T47D (cell line): ENCODE data around the gene SAXO2.
"Not testable (repeated sequence)": the region's sequence is repeated elsewhere in the genome, so short reads cannot be mapped to it uniquely, and the experiment has no call there.

Experiments used
- DNase-seq, 2 experiments: peaks; one replicate each; pipeline versions ENCODE4 v3.0.0 to v3.0.0-alpha.2; 2011 to 2012; ENCODE audit warnings: low read depth in 1 of 2, low spot score in 1 of 2
- JUND ChIP-seq: IDR thresholded peaks from 2 replicates; pipeline ENCODE4 v1.6.1; 2012; ENCODE audit warnings: low read depth
- in situ Hi-C: cut with HindIII; loops from 2 replicates; pipeline ENCODE4 v1.10.0; 2016; ENCODE audit warnings: low sequenced_read_pairs, low pct_unique_long_range_greater_than_20kb

The SAXO2 gene

DNA sequence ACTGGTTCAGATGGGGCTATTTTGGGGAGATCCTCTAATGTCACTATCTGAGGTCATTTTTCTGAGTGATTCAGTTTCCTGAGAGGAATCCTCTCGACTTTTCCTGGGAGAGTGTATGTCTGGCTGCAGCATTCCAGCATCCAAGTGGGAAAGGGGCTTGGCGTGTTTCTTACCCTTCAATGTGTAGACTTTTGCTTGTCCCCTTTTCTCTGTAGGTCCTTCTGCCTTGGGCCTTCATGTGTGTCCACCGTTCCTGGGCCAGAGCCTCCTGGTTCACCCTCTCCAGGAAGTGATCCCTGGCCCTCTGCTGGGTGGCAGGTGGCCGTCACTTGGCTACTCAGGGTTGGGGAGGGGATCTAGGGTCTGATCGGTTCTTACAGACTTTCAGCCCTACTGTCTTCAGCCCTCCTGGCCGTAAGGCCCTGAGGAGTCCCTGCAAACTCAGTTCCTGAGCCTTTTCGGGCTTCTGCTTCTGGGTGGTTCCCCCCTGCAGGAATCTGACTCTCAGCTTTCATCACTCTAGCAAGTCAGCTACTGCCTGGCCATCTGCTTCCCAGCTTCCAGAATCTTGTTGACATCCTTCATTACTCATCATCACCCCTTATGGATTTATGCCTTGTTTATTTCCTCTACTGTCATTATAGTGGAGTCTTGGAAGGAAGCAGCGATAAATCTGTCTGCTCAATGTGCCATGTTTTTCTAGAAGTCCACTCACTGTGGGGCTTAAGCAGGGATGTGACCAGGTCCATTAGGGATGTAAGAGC, 50.1 kb downstream of the SAXO2 start:
- DNase-seq = no peak
- no peak for TF ChIP-seq JUND
- in situ Hi-C loops = no loop called here

DNA sequence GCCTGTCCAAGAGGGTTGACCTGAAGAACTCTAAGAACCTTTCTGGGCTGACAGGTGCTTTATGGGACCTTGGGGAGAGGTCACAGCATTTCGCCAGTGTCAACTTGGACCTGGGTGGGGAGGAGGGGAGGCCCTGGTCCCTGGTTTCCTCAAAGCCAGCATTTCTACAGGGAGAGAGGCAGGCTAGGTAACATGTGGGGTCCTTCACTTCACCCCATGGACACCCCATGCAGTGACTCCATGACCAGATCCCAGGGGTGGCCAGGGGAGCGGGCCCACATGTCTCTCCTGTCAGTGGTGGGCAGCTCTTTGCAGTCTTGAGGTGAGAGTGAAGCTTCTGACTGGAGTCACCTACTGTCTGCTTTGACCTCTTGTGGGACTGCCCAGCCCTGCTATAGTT, 50.8 kb downstream of the SAXO2 start:
- in situ Hi-C loops = no loop called here
- no peak for TF ChIP-seq JUND
- DNase-seq = no peak

DNA sequence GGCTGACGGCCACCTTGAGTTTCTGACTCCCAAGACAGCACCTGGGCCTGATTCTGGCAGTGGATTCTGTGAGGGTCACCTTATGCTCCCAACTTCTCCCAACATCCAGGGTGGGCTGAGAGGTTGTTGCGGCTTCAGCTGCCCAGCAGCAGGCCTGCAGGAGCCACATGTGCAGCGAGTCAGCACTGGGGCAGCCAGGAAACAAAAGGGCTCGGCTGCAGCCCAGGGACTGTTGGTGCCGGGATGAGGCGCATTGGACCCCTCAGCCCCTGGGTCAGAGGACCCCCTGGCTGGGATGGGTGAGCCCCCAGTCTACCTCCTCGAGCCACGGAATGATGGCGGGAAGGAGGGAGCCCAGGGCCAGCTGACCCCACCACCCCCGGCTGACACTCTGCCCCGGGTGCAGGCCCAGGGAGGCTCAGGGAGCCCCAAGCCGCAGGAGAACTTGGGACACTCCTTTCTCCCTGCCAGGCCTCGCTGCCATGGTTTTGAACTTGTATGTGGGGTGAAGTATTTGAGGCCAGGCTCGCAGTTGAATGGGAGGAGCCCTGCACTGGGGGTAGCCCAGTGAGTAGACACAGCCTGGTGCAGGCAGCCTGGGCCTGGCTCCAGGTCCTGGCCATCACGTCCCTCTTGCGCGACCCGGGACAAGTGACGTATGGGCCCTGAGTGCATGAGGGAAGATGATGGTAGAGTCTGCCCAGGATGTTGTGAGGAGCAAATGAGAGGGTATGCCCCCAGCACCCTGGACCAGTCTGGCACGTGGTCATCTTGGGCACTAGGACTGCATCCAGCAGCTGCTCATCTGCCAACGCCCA, 51.5 kb downstream of the SAXO2 start:
- DNase-seq, in situ Hi-C loops: not testable (repeated sequence)

DNA sequence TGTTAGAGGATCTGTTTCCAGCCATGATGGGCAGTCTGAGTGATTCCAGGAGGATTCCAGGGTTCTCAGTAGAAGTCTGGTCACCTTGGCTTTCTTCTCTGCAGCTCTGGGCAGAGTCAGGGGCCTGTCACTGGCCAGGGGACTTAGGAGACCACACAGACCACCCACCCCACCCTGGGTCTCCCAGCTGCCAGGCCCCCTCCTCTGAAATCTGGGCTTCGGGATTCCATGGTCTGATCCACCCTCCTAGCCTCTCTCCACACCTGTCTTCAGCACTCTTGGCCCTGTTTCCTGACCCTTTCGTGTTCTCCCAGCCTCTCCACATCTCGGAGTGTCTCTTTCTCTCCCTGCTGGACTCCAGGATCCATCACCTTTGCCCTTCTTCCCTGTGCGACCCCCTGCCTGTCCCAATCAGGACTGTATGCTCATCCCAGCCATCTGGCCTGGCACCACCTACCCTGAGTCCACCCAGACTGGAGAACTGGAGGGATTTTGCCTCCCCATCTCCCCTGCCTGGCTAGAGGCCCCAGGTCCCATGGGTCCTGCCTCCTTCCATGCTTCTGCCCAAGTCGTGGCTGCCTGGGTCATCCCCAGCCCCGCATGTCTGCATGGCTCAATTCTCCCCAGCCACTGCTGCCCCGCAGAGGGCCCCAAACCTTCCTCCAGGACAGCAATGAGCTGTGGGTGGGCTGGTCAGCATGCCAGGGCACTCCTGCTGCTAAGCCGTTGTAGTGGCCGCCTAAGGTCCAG, 52.3 kb downstream of the SAXO2 start:
- no peak for DNase-seq
- TF ChIP-seq JUND = no peak
- in situ Hi-C loops = no loop called here

DNA sequence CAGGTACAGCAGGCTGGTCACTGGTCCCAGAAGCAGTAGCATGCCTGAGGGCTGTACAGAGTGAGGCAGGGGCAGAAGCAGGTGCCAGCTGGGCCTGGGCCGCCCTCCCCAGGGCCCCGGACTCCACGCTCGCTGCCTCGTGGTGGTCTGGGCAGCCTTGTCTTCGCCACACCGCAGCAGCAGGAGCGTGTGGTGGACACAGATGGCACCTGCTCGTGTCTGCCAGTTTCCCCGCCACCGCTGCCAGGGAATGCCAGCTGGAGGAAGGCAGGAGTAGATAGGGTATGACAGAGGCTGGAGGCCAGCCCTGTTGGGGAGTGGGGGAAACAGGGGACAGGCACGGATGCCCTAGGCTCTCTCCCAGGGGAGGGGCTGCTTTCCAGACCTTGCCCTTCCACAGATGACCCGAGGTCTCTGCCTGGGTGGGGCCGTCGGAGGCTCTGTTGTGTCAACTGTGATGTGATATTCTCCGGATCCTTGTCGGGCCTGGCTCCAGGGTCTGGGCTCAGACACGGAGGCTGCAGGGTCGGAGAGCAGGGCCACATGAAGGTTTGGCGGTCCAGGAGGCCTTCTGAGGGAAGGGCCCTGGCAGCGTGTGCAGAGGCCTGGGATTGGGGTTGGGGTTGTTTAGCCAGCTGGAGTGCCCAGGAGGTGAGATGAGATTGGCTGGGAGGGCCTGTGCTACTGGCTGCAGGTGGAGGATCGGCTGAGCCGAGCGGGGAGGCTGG, 53.1 kb downstream of the SAXO2 start:
- TF ChIP-seq JUND = no peak
- no peak for DNase-seq
- in situ Hi-C loops = no loop called here

DNA sequence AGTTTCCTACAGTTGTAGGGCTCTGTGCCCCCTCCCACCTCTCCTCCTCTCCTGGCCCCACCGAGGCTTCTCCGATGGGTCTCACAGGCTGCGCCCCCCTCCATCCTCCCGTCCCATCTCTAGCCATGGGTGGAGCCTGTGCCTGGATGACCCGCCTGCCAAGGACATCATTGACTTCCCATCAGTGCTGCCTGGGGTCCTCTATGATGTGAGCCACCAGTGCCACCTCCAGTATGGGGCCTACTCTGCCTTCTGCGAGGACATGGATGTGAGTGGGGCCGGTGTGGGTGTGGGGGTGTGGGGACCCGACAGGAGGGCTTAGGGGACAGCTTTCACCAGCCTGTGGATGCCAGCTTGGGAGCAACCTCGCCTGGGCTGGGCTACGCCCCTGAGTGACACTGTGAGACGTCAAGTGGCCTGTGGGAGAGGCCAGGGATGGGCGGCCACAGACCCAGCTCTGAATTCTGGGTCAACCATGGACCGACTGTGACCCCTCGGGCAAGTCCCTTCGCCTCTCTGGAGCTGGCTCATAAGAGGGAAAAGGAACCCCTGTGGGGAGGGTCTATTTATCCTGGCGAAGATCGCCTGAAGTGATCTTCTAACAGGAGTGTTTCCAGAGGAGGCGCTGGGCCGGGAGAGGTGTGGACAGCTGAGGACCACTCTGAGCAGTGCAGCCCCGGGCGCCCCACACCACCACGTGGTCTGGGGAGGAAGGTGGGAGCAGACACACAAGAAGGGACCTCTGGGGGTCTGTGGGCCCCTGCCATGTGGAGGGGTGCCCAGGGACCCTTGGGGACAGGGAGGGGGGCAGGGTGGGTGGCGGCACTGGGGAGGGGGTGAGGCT, 53.9 kb downstream of the SAXO2 start:
- in situ Hi-C loops, DNase-seq: not testable (repeated sequence)

DNA sequence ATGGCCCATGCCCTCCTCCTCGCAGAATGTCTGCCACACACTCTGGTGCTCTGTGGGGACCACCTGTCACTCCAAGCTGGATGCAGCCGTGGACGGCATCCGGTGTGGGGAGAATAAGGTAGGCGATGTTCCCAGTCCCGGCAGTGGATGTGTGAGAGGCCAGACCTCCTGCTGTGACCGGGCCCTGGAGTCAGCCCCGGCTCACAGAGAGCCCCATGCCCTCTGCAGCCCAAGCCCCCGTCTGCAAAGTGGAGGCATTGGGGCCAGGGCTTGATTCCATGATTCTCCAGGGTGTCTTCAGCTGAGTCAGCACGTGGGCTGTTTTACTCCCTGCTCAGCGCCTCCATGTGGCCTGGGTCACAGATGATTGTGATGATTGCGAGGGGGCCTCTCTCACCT, 54.5 kb downstream of the SAXO2 start:
- in situ Hi-C loops = no loop called here
- TF ChIP-seq JUND = no peak
- DNase-seq = no peak

DNA sequence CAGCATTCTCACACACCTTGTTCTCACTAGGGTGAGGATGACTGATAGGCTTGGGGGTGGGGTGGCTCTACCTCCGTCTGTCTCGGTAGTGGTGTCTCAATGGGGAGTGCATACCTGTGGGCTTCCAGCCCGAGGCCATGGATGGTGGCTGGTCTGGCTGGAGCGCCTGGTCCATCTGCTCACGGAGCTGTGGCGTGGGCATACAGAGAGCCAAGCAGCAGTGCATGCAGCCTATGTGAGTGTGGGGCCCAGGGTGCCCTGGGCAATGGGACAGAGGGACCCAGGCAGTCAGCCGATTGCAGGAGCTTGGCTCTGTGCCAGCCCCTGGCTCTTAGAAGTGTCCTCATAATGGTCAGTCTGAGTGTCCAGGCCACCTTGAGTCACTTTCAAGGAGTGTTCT, 54.9 kb downstream of the SAXO2 start:
- in situ Hi-C loops, DNase-seq: not testable (repeated sequence)

DNA sequence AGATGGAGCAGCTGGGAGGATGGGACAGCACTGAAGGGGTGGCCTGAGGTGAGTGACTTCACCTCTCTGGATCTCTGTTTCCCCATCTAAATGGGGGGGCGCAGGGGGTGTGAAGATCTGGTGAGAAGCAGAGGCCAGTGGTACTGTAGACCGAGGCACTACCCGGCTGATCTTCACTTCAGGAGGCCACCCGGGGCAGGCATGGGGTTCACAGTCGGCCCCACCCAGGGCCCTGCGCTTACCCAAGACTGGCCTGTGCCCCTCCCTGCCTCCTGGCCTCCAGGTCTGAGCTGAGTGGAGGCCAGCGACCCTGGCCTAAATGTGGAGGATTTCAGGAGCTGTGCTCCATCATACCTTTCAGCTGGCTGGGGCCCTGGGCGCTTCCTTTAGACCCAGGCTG, 55.7 kb downstream of the SAXO2 start:
- DNase-seq, in situ Hi-C loops: not testable (repeated sequence)

DNA sequence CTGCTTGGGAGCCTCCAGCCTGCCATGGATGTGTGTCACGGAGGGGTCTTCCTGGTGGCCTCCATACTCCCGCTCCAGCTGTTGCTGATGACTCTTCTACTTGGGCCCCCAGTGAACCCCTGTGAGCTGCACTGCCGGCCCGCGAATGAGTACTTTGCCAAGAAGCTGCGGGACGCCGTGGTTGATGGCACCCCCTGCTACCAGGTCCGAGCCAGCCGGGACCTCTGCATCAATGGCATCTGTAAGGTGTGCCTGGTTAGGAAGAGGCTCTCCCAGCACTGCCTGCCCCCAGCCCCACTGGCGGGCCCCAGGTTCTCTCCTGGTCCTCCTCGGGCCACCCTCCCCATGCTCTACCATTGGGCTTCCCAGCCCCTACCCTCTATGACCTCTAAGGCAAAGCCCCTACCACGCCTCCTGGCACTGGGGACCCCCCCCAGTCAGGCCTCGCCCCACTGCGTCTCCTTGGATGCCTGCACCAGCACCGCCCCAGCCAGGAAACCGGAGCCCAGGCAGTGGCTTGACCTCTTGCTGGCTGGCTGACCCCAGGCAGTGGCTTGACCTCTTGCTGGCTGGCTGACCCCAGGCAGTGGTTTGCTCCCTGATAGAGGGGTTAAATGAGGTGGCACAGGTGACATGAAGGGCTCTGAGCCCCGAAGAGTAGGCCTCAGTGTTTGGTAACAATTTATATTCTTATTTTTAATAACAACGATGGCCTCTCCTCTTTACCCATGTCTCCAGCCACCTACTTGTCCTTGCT, 57.1 kb downstream of the SAXO2 start:
- DNase-seq, in situ Hi-C loops: not testable (repeated sequence)

DNA sequence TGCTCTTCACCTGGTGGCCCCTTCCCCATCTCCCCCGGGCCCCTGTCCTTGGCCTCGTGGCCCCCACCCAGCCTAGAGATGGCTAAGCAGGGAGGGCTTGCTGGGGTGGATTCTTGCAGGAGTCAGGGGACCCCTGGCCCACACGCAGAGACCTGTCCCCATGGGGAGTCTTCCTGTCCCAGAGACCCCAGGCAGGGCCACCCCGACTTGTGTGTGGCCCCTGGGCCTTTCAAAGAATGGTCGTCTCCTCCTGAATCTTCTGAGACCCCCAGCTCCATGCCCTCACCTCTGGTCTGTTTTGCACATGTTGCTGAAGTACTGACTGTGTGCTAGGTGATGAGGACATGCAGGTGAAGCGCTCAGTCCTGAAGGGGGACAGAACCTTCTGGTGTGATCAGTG, 58.2 kb downstream of the SAXO2 start:
- in situ Hi-C loops = not testable (repeated sequence)

DNA sequence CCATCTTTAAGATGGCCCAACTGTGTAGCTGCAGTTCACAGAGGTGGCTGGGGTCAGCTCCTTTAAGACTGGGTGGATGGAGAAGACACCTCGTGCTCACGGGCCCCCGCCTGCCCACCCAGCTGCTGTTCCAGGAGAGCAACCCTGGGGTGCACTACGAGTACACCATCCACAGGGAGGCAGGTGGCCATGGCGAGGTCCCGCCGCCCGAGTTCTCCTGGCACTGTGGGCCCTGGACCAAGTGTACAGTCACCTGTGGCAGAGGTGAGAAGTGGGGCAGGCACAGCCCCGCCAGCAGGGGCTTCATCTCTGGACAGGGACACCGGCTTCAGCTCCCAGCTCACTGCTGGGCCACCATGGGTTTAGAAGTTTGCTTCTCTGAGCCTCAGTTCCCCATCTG, 59.9 kb downstream of the SAXO2 start:
- DNase-seq, in situ Hi-C loops: not testable (repeated sequence)

More for the DNA sequence above, 58.2 kb downstream of the SAXO2 start:
- not testable (repeated sequence) for DNase-seq

DNA sequence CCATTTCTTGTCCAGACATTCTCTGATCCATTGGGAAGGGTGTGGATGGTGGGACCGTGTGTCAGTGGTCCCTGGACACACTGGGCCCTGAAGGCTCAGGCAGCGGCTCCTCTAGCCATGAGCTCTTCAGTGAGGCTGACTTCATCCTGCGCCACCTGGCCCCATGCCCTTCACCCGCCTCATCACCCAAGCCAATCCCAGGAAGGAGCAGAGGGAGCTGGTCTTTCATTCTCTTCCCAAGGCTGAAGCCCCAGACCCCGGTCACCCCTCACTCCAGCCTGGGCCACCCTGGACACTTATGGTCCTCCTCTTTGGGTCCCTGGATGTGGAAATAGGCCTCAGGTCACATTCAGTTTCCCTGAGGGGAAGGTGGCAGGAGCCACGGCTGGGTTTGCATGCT, 62.2 kb downstream of the SAXO2 start:
- in situ Hi-C loops, DNase-seq: not testable (repeated sequence)

DNA sequence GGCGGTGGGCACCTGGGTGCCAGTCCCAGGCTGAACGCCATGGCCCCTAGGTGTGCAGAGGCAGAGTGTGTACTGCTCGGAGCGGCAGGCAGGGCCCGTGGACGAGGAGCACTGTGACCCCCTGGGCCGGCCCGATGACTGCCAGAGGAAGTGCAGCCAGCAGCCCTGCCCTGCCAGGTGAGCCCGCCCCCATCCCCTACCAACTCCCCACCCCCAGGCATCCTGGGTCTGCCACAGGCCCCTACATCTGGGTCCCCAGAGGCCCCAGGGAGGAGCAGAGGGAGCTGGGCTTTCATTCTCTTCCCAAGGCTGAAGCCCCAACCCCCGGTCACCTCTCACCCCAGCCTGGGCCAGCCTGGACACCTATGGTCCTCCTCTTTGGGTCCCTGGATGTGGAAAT, 63.0 kb downstream of the SAXO2 start:
- in situ Hi-C loops, DNase-seq: not testable (repeated sequence)

DNA sequence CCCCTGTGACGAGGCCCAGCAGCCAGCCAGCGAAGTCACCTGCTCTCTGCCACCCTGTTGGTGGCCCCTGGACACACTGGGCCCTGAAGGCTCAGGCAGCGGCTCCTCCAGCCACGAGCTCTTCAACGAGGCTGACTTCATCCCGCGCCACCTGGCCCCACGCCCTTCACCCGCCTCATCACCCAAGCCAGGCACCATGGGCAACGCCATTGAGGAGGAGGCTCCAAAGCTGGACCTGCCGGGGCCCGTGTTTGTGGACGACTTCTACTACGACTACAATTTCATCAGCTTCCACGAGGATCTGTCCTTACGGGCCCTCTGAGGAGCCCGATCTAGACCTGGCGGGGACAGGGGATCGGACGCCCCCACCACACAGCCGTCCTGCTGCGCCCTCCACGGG, 64.3 kb downstream of the SAXO2 start:
- DNase-seq, in situ Hi-C loops: not testable (repeated sequence)

DNA sequence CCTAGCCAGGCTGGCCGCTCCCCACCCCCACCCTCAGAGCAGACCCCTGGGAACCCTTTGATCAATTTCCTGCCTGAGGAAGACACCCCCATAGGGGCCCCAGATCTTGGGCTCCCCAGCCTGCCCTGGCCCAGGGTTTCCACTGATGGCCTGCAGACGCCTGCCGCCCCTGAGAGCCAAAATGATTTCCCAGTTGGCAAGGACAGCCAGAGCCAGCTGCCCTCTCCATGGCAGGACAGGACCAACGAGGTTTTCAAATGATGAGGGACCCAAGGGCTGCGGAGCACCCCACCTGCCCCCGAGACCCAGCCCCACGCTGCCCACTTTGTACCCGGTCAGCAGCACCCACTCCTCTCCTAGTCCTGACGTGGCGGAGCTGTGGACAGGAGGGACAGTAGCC, 64.8 kb downstream of the SAXO2 start:
- in situ Hi-C loops, DNase-seq: not testable (repeated sequence)
